ENCODE data around the gene TBXAS1. TPM values are rescaled to one million over a fixed set of nuclear protein-coding genes. Genes with fewer than 3 reads are reported as not detected.

TBXAS1 gene
- total and polyA plus RNA-seq, 2 experiments from 2014 or later, result 1.3 TPM; not detected in 1

DNA sequence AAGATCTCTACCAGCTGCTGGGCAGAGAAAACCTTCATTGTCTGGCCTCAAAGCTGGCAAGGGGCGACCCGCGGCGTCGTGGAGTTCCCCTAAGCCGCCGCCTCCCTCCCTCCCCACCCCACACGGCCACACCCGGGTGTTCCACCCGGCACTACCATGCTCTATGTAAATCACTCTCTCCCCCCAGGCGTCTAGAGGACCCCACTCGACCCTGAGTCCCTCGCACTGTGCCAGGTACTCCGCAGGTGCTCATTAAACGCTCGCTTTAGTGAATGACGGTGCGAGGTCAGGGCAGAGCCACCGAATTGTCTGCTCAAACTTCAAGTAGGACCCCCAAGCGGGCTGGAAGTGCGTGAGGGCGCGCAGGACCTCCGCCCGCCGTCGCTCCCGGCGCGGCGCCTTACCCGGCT lies 233.1 kb downstream of the TBXAS1 start:
- Histone ChIP-seq H3K36me3 (ENCODE audit: insufficient read depth) (no peaks in the 10 kb centered on the region; the same call in 1 of the 2 replicates), H4K20me1 (replicated peaks; ENCODE audit: insufficient read depth) (no peaks in the 10 kb centered on the region), H3K27me3 (ENCODE audit: insufficient read depth) (peaks cover 39% of the 10 kb centered on the region), H3F3A (replicated peaks; ENCODE audit: low read depth) (no peaks in the 10 kb centered on the region), H3K4me2 (peak overlapping the region; percentile 94), H3K4me1 (ENCODE audit: insufficient read depth) (peaks cover 8% of the 10 kb centered on the region; the same call in 1 of the 2 replicates), H3K9me2 (ENCODE audit: insufficient read depth) (no peaks in the 10 kb centered on the region), H2AFZ (peak overlapping the region; percentile 96), H3K79me2 (replicated peaks; ENCODE audit: insufficient read depth) (no peaks in the 10 kb centered on the region), H3K4me3 (peak overlapping the region; percentile 70), H3K27ac (ENCODE audit: low read depth) (no peak overlapping the region)
- peak; percentile 24 for DNase-seq (ENCODE audit: low spot score)
- H3K4me3 Mint-ChIP-seq, result peak overlapping the region; percentile 79
- peaks cover 5% of the 10 kb centered on the region; the same call in 2 of the 3 replicates for H3K4me1 Mint-ChIP-seq
- peak; percentile 18 for ATAC-seq
- TF ChIP-seq, protein P1, sequence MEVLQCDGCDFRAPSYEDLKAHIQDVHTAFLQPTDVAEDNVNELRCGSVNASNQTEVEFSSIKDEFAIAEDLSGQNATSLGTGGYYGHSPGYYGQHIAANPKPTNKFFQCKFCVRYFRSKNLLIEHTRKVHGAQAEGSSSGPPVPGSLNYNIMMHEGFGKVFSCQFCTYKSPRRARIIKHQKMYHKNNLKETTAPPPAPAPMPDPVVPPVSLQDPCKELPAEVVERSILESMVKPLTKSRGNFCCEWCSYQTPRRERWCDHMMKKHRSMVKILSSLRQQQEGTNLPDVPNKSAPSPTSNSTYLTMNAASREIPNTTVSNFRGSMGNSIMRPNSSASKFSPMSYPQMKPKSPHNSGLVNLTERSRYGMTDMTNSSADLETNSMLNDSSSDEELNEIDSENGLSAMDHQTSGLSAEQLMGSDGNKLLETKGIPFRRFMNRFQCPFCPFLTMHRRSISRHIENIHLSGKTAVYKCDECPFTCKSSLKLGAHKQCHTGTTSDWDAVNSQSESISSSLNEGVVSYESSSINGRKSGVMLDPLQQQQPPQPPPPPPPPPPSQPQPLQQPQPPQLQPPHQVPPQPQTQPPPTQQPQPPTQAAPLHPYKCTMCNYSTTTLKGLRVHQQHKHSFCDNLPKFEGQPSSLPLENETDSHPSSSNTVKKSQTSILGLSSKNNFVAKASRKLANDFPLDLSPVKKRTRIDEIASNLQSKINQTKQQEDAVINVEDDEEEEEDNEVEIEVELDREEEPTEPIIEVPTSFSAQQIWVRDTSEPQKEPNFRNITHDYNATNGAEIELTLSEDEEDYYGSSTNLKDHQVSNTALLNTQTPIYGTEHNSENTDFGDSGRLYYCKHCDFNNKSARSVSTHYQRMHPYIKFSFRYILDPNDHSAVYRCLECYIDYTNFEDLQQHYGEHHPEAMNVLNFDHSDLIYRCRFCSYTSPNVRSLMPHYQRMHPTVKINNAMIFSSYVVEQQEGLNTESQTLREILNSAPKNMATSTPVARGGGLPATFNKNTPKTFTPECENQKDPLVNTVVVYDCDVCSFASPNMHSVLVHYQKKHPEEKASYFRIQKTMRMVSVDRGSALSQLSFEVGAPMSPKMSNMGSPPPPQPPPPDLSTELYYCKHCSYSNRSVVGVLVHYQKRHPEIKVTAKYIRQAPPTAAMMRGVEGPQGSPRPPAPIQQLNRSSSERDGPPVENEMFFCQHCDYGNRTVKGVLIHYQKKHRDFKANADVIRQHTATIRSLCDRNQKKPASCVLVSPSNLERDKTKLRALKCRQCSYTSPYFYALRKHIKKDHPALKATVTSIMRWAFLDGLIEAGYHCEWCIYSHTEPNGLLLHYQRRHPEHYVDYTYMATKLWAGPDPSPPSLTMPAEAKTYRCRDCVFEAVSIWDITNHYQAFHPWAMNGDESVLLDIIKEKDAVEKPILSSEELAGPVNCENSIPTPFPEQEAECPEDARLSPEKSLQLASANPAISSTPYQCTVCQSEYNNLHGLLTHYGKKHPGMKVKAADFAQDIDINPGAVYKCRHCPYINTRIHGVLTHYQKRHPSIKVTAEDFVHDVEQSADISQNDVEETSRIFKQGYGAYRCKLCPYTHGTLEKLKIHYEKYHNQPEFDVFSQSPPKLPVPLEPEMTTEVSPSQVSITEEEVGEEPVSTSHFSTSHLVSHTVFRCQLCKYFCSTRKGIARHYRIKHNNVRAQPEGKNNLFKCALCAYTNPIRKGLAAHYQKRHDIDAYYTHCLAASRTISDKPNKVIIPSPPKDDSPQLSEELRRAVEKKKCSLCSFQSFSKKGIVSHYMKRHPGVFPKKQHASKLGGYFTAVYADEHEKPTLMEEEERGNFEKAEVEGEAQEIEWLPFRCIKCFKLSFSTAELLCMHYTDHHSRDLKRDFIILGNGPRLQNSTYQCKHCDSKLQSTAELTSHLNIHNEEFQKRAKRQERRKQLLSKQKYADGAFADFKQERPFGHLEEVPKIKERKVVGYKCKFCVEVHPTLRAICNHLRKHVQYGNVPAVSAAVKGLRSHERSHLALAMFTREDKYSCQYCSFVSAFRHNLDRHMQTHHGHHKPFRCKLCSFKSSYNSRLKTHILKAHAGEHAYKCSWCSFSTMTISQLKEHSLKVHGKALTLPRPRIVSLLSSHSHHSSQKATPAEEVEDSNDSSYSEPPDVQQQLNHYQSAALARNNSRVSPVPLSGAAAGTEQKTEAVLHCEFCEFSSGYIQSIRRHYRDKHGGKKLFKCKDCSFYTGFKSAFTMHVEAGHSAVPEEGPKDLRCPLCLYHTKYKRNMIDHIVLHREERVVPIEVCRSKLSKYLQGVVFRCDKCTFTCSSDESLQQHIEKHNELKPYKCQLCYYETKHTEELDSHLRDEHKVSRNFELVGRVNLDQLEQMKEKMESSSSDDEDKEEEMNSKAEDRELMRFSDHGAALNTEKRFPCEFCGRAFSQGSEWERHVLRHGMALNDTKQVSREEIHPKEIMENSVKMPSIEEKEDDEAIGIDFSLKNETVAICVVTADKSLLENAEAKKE (CRISPR knock-in tag; IDR thresholded peaks at IDR 0.05), result no peak
- no peak for TF ChIP-seq ZNF114 (CRISPR knock-in tag; IDR thresholded peaks at IDR 0.05)
- TF ChIP-seq, protein P2, sequence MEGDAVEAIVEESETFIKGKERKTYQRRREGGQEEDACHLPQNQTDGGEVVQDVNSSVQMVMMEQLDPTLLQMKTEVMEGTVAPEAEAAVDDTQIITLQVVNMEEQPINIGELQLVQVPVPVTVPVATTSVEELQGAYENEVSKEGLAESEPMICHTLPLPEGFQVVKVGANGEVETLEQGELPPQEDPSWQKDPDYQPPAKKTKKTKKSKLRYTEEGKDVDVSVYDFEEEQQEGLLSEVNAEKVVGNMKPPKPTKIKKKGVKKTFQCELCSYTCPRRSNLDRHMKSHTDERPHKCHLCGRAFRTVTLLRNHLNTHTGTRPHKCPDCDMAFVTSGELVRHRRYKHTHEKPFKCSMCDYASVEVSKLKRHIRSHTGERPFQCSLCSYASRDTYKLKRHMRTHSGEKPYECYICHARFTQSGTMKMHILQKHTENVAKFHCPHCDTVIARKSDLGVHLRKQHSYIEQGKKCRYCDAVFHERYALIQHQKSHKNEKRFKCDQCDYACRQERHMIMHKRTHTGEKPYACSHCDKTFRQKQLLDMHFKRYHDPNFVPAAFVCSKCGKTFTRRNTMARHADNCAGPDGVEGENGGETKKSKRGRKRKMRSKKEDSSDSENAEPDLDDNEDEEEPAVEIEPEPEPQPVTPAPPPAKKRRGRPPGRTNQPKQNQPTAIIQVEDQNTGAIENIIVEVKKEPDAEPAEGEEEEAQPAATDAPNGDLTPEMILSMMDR (conservative IDR thresholded peaks at IDR 0.05; ENCODE audit: low read depth in 2 of 2), result no peak
- no peak for TF ChIP-seq EZH2 (IDR thresholded peaks at IDR 0.05; ENCODE audit: low read depth, unreplicated experiment)
- no peak for TF ChIP-seq CREB1 (CRISPR knock-in tag; IDR thresholded peaks at IDR 0.05; ENCODE audit: low read depth)
- no peak for TF ChIP-seq JUNB (IDR thresholded peaks at IDR 0.05; ENCODE audit: unreplicated experiment)
- no peak for TF ChIP-seq POLR2AphosphoS5 (IDR thresholded peaks at IDR 0.05; ENCODE audit: low read depth)
- no peak for TF ChIP-seq STAT1 (IDR thresholded peaks at IDR 0.05; ENCODE audit: unreplicated experiment)
- TF ChIP-seq NANOG (IDR thresholded peaks at IDR 0.05; ENCODE audit: borderline replicate concordance), result no peak
- TF ChIP-seq ZNF331 (CRISPR knock-in tag; IDR thresholded peaks at IDR 0.05; ENCODE audit: low read depth), result no peak
- TF ChIP-seq EZH2phosphoT487 (IDR thresholded peaks at IDR 0.05; ENCODE audit: unreplicated experiment), result no peak
- TF ChIP-seq, protein P3, sequence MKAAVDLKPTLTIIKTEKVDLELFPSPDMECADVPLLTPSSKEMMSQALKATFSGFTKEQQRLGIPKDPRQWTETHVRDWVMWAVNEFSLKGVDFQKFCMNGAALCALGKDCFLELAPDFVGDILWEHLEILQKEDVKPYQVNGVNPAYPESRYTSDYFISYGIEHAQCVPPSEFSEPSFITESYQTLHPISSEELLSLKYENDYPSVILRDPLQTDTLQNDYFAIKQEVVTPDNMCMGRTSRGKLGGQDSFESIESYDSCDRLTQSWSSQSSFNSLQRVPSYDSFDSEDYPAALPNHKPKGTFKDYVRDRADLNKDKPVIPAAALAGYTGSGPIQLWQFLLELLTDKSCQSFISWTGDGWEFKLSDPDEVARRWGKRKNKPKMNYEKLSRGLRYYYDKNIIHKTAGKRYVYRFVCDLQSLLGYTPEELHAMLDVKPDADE (IDR thresholded peaks at IDR 0.05), result no peak
- TF ChIP-seq, protein P4, sequence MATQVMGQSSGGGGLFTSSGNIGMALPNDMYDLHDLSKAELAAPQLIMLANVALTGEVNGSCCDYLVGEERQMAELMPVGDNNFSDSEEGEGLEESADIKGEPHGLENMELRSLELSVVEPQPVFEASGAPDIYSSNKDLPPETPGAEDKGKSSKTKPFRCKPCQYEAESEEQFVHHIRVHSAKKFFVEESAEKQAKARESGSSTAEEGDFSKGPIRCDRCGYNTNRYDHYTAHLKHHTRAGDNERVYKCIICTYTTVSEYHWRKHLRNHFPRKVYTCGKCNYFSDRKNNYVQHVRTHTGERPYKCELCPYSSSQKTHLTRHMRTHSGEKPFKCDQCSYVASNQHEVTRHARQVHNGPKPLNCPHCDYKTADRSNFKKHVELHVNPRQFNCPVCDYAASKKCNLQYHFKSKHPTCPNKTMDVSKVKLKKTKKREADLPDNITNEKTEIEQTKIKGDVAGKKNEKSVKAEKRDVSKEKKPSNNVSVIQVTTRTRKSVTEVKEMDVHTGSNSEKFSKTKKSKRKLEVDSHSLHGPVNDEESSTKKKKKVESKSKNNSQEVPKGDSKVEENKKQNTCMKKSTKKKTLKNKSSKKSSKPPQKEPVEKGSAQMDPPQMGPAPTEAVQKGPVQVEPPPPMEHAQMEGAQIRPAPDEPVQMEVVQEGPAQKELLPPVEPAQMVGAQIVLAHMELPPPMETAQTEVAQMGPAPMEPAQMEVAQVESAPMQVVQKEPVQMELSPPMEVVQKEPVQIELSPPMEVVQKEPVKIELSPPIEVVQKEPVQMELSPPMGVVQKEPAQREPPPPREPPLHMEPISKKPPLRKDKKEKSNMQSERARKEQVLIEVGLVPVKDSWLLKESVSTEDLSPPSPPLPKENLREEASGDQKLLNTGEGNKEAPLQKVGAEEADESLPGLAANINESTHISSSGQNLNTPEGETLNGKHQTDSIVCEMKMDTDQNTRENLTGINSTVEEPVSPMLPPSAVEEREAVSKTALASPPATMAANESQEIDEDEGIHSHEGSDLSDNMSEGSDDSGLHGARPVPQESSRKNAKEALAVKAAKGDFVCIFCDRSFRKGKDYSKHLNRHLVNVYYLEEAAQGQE (IDR thresholded peaks at IDR 0.05; ENCODE audit: unreplicated experiment), result no peak
- no peak overlapping the region for H3K27ac Mint-ChIP-seq
- H3K27me3 Mint-ChIP-seq (ENCODE audit: insufficient read depth, low read depth, poor library complexity), result peaks cover 29% of the 10 kb centered on the region
- H3K9me3 Mint-ChIP-seq, result peaks cover 11% of the 10 kb centered on the region
- peaks cover 6% of the 10 kb centered on the region; the same call in 2 of the 3 replicates for H3K36me3 Mint-ChIP-seq (ENCODE audit: low read depth)
